ENCODE measurements around the gene GDE1. TPM values are rescaled to one million over a fixed set of nuclear protein-coding genes. Genes with fewer than 3 reads are reported as not detected.

The GDE1 gene
- total and polyA plus RNA-seq, 9 of the 15 experiments (the other 6 are each of a cell fraction or from before 2014, with no cell fraction given) = 18.8 to 40.5 (median 22.3) TPM

DNA sequence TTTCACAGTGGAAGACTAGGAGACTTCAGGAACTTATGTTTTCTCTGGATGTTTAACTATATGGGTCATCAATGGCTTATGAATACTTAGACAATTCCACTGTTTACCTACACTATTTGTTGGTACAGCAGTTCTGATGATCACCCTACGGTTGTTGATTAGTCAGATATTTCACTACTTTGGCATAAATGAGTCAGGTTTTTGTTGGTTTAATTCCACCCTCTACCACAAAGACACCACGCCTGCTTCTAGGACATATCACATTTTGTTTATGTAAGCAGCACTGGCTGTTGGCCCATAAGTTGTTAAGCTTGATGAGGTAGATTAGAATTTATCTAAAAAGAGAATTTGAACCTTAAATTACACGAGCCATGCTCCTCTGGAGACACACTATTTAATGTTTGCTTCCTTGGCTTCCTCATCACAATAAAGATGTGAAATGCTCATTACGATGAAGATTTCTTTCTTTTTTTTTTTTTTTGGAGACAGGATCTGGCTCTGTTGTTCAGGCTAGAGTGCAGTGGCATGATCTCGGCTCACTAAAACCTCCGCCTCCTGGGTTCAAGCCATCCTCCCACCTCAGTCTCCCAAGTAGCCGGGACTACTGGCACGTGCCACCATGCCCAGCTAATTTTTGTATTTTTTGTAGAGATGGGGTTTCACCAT lies 4.3 kb downstream of the GDE1 start:
- DNase-seq (ENCODE audit: extremely low read depth in 1 of 4, low spot score in 3 of 4) (peak; percentile 21 to 43 (median 22)), FAIRE-seq (no peak), ATAC-seq (no peak)
- H4K20me1 ChIP-seq (replicated peaks; ENCODE audit: control insufficient read depth, insufficient read depth, low read length) = no peaks in the 10 kb centered on the region
- no peak overlapping the region for H3K27ac ChIP-seq (ENCODE audit: extremely low read depth, low read depth, low read length)
- H3K9ac ChIP-seq (ENCODE audit: insufficient read depth in 1 of 2, low read depth in 2 of 2, low read length in 2 of 2) = no peak overlapping the region; a peak in 1 of 4 replicates
- no peak overlapping the region for H3K4me3 ChIP-seq
- in situ Hi-C loops (cut with MboI) = loop anchor here (10.0 kb wide), 1 partner anchor 433 kb away; no protein-coding TSS in a partner anchor
- peaks cover 14 to 34% of the 10 kb centered on the region in 2 experiments; a peak in 4 of 5 replicates for H3K4me1 ChIP-seq (replicated peaks in 1 of 2; ENCODE audit: control insufficient read depth in 2 of 2, insufficient read depth in 2 of 2, low read length in 2 of 2)
- H3K27me3 ChIP-seq (ENCODE audit: control insufficient read depth in 2 of 2, insufficient read depth in 2 of 2, low read length in 2 of 2) = no peaks in the 10 kb centered on the region
- no peaks in the 10 kb centered on the region for H3K9me1 ChIP-seq (ENCODE audit: control insufficient read depth, insufficient read depth, low read length)
- intact Hi-C loops (cut with micrococcal nuclease) = no loop called here
- H2AFZ ChIP-seq (ENCODE audit: low read depth, low read length) = no peak overlapping the region
- 51% methylated on average over 7 of the region's 8 CpGs for WGBS (ENCODE audit: insufficient coverage, low coverage, missing lambda C conversion rate)
- peaks cover 43% of the 10 kb centered on the region for H3K79me2 ChIP-seq (ENCODE audit: control insufficient read depth, insufficient read depth, low read length)
- ChIA-PET POLR2A (interaction anchor here (0.7 to 1.4 kb wide), 3 partner anchors 9 to 559 kb away, joined by 3 to 4 read pairs (median 3); no protein-coding TSS in a partner anchor), CTCF (ENCODE audit: low intra/inter-chr PET ratio) (no interaction called here)
- no peak overlapping the region for H3K4me2 ChIP-seq (ENCODE audit: insufficient read depth, low read length)
- H3K36me3 ChIP-seq (ENCODE audit: control insufficient read depth, insufficient read depth, low read length) = peaks cover 38% of the 10 kb centered on the region
- no TSS peak for BruUV-seq (replicated peaks)
- no peaks in the 10 kb centered on the region for H3K9me3 ChIP-seq (replicated peaks; ENCODE audit: control insufficient read depth, insufficient read depth, low read depth, low read length)
- TF ChIP-seq NR4A1 (CRISPR knock-in tag; IDR thresholded peaks at IDR 0.05) (no peak), NR4A1 (tag; IDR thresholded peaks at IDR 0.05) (no peak), FOXJ3 (CRISPR knock-in tag; IDR thresholded peaks at IDR 0.05) (no peak), ZNF316 (IDR thresholded peaks at IDR 0.05) (peak; percentile 28; the same call in 1 of the 2 replicates), CBFA2T3 (IDR thresholded peaks at IDR 0.05) (0 out of 2 replicates have a peak, but pooled peaks have one; percentile 2), XRCC4 (IDR thresholded peaks at IDR 0.05; ENCODE audit: extremely low read depth, insufficient read depth, insufficient read length) (no peak), LCOR (CRISPR knock-in tag; IDR thresholded peaks at IDR 0.05) (no peak), C11orf30 (IDR thresholded peaks at IDR 0.05; ENCODE audit: low read depth) (0 out of 2 replicates have a peak, but pooled peaks have one; percentile 26), RBM22 (IDR thresholded peaks at IDR 0.05; ENCODE audit: low read depth, low read length, poor library complexity, severe bottlenecking) (no peak), FUS (optimal IDR thresholded peaks at IDR 0.05; ENCODE audit: low read depth, low read length) (no peak), RBM14 (IDR thresholded peaks at IDR 0.05; ENCODE audit: borderline replicate concordance, insufficient read depth, low read depth, low read length) (no peak), ZNF668 (CRISPR knock-in tag; IDR thresholded peaks at IDR 0.05) (no peak)
- TF ChIP-seq, protein P1, sequence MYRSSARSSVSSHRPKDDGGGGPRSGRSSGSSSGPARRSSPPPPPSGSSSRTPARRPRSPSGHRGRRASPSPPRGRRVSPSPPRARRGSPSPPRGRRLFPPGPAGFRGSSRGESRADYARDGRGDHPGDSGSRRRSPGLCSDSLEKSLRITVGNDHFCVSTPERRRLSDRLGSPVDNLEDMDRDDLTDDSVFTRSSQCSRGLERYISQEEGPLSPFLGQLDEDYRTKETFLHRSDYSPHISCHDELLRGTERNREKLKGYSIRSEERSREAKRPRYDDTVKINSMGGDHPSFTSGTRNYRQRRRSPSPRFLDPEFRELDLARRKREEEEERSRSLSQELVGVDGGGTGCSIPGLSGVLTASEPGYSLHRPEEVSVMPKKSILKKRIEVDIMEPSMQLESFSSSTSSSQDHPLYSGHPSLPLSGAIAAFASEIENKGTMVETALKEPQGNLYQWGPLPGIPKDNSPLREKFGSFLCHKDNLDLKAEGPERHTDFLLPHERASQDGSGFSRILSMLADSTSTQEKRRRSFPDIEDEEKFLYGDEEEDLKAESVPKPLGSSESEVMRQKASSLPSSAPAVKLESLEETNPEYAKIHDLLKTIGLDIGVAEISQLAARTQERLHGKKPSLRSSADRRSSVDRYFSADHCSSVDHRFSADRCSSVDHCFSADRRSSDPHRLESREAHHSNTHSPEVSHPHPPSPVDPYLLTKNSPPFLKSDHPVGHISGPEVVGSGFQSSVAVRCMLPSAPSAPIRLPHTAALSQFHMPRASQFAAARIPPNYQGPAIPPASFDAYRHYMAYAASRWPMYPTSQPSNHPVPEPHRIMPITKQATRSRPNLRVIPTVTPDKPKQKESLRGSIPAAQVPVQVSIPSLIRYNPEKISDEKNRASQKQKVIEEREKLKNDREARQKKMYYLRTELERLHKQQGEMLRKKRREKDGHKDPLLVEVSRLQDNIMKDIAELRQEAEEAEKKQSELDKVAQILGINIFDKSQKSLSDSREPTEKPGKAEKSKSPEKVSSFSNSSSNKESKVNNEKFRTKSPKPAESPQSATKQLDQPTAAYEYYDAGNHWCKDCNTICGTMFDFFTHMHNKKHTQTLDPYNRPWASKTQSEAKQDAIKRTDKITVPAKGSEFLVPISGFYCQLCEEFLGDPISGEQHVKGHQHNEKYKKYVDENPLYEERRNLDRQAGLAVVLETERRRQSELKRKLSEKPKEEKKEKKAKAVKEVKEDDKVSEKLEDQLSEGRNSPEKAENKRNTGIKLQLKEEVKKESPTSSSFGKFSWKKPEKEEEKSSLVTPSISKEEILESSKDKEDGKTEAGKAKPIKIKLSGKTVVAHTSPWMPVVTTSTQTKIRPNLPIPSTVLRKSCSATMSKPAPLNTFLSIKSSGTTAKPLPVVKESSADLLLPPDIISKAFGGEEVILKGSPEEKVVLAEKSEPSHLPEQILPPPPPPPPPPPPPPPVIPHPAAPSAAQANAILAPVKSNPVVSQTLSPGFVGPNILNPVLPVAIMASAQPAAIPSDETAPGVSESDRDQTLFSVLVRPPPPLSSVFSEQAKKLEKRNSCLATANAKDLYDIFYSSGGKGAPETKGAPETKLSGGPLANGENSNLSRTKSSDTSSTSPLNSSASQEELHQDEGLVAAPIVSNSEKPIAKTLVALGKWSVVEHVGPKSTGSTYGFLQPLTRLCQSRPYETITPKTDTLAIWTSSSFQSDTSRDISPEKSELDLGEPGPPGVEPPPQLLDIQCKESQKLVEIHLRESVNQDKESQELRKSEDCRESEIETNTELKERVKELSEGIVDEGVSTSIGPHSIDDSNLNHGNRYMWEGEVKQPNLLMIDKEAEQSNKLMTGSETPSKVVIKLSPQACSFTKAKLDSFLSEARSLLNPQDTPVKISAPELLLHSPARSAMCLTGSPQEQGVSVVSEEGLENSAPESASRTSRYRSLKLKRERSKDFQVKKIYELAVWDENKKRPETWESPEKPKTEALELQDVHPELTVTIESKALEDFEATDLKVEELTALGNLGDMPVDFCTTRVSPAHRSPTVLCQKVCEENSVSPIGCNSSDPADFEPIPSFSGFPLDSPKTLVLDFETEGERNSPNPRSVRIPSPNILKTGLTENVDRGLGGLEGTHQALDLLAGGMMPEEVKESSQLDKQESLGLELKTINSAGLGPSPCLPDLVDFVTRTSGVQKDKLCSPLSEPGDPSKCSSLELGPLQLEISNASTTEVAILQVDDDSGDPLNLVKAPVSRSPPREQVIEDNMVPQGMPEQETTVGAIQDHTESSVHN (IDR thresholded peaks at IDR 0.05; ENCODE audit: borderline replicate concordance in 1 of 2, low read depth in 1 of 2) = no peak
- TF ChIP-seq, protein P2, sequence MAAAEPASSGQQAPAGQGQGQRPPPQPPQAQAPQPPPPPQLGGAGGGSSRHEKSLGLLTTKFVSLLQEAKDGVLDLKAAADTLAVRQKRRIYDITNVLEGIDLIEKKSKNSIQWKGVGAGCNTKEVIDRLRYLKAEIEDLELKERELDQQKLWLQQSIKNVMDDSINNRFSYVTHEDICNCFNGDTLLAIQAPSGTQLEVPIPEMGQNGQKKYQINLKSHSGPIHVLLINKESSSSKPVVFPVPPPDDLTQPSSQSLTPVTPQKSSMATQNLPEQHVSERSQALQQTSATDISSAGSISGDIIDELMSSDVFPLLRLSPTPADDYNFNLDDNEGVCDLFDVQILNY (CRISPR knock-in tag; IDR thresholded peaks at IDR 0.05) = no peak
